ENCODE data around the gene RANGAP1.

- TF ChIP-seq CTCF (conservative IDR thresholded peaks at IDR 0.05 in 1 of 2, IDR thresholded peaks at IDR 0.05 in 1 of 2; ENCODE audit: low read depth in 1 of 2, low read length in 2 of 2) (no peak), EZH2 (IDR thresholded peaks at IDR 0.05; ENCODE audit: low read length, missing control alignments) (no peak)
Observed at GRCh38 chr22:41238570-41239442, 47.2 kb downstream of the RANGAP1 start.
